Transverse colon (tissue), 4 donors: Measurements from ENCODE around the gene KY. TPM values are rescaled to one million over a fixed set of nuclear protein-coding genes. Genes with fewer than 3 reads are reported as not detected.

Experiments
- DNase-seq: peaks from one replicate; pipeline ENCODE4 v3.0.0-alpha.2; 2019
- H3K27ac ChIP-seq, 4 donors: fragments of 200-600 bp; sonication (generic); 2 replicates each; pipeline ENCODE4 v1.5.1; 2016 to 2018; ENCODE audit warnings: inconsistent platforms in 4 of 4
- H3K27me3 ChIP-seq: fragments of 200-600 bp; sonication (generic); 2 replicates; pipeline ENCODE4 v1.5.1; 2017; ENCODE audit warnings: inconsistent platforms
- H3K36me3 ChIP-seq, 4 donors: fragments of 200-600 bp; sonication (generic); 2 replicates each; pipeline ENCODE4 v1.5.1; 2017 to 2019; ENCODE audit warnings: inconsistent platforms in 4 of 4
- H3K4me1 ChIP-seq, 4 donors: fragments of 200-600 bp; sonication (generic); 2 replicates each; pipeline ENCODE4 v1.5.1; 2017 to 2020; ENCODE audit warnings: inconsistent platforms in 4 of 4
- H3K4me3 ChIP-seq, 4 donors: fragments of 200-600 bp; sonication (generic); 1 replicate in 1 of 4; 2 replicates in 3 of 4; pipeline versions ENCODE4 v1.5.1 to v1.6.1; 2017 to 2019; ENCODE audit warnings: inconsistent platforms in 4 of 4
- H3K9me3 ChIP-seq, 2 donors: fragments of 200-600 bp; sonication (generic); 2 replicates each; pipeline ENCODE4 v1.5.1; 2017 to 2019; ENCODE audit warnings: inconsistent platforms in 2 of 2
- CTCF ChIP-seq, 5 experiments: fragments of 200-600 bp in 3 of 5; fragments of 450-650 bp in 2 of 5; sonication (generic) in 3 of 5; IDR thresholded peaks; 1 replicate in 2 of 5; 2 replicates in 3 of 5; pipeline ENCODE4 v1.5.1; 2016 to 2017; ENCODE audit warnings: antibody characterized with exemption in 5 of 5, inconsistent platforms in 3 of 5, mild to moderate bottlenecking in 2 of 5, moderate library complexity in 1 of 5
- EP300 ChIP-seq: sonication (generic); formaldehyde crosslinking; IDR thresholded peaks from one replicate; pipeline ENCODE4 v1.6.1; 2017; ENCODE audit warnings: antibody characterized with exemption, low read depth
- POLR2A ChIP-seq: fragments of 450-650 bp; IDR thresholded peaks from one replicate; pipeline ENCODE4 v1.6.1; 2016; ENCODE audit warnings: antibody characterized with exemption, mild to moderate bottlenecking, moderate library complexity
- POLR2AphosphoS5 ChIP-seq, 3 donors: sonication (generic); formaldehyde crosslinking; IDR thresholded peaks; one replicate each; pipeline ENCODE4 v1.6.1; 2016; ENCODE audit warnings: antibody characterized with exemption in 3 of 3
- WGBS, 2 donors: methylation state at CpG; one replicate each; pipeline ENCODE4 v1.1.5; 2018; ENCODE audit warnings: low coverage in 1 of 2; 5-methylcytosine and 5-hydroxymethylcytosine counted together
- in situ Hi-C, 4 donors: fragments of 200-750 bp; cut with MboI; loops; one replicate each; pipeline versions ENCODE4 v1.15.0 to v1.15.1; 2017; ENCODE audit warnings: low sequenced_read_pairs in 3 of 4, low pct_ligation_motif_present in 1 of 4, low pct_unique_long_range_greater_than_20kb in 1 of 4
- intact Hi-C: fragments of 100-400 bp; cut with DNase I; formaldehyde crosslinking; loops from one replicate; pipeline ENCODE4 v1.15.1; 2023; ENCODE audit warnings: low total_unique reads
- total RNA-seq, 4 donors: library from RNA; depleted of rRNA; stranded (reverse); fragments of >200 nt; gene quantifications; one replicate each; pipeline ENCODE4 v1.1.0, GENCODE V29; 2016

The KY gene
- total RNA-seq, 4 donors from 2014 or later: 0.41 TPM; not detected in 3

- 73 to 100% methylated on average over 2 to 10 of the region's 10 CpGs for WGBS, 2 donors
- Histone ChIP-seq H3K4me1 (no peaks in the 10 kb centered on the region), H3K27ac (no peak overlapping the region), H3K36me3 (no peaks in the 10 kb centered on the region), H3K27me3 (no peaks in the 10 kb centered on the region), H3K4me3 (no peak overlapping the region), H3K9me3 (no peaks in the 10 kb centered on the region)
- DNase-seq: no peak
- TF ChIP-seq POLR2A: no peak
- TF ChIP-seq EP300: no peak
- TF ChIP-seq POLR2AphosphoS5 (IDR thresholded peaks at IDR 0.05): no peak
- no peak for TF ChIP-seq CTCF (IDR thresholded peaks at IDR 0.05)
- in situ Hi-C loops (loop anchor here in 1 of 4 donors (25.0 kb wide), 1 partner anchor 1278 kb away; no protein-coding TSS in a partner anchor), intact Hi-C loops (loop anchor here (10.0 kb wide), 1 partner anchor 146 kb away; no protein-coding TSS in a partner anchor)
Observed at GRCh38 chr3:134608771-134609435, 41.9 kb downstream of the KY start.

GRCh38 chr3:134608023-134608770, 42.6 kb downstream of the KY start:
- no peak for DNase-seq
- WGBS, 2 donors: 94% methylated on average over 6 of the region's 6 CpGs; no CpG with 5 or more reads in 1 of the 2 donors
- Histone ChIP-seq H3K9me3 (no peaks in the 10 kb centered on the region), H3K4me1 (no peaks in the 10 kb centered on the region), H3K4me3 (no peak overlapping the region), H3K36me3 (no peaks in the 10 kb centered on the region), H3K27ac (no peak overlapping the region), H3K27me3 (no peaks in the 10 kb centered on the region)
- intact Hi-C loops: loop anchor here (10.0 kb wide), 1 partner anchor 147 kb away; no protein-coding TSS in a partner anchor
- TF ChIP-seq POLR2A: no peak
- in situ Hi-C loops: loop anchor here in 1 of 4 donors (25.0 kb wide), 1 partner anchor 1279 kb away; no protein-coding TSS in a partner anchor

- H3K4me3 ChIP-seq: no peak overlapping the region
- H3K27ac ChIP-seq: no peak overlapping the region
- WGBS, 2 donors: 45 to 80% methylated on average over 2 to 13 of the region's 13 CpGs
- H3K9me3 ChIP-seq: no peaks in the 10 kb centered on the region
- H3K36me3 ChIP-seq: no peaks in the 10 kb centered on the region
- TF ChIP-seq EP300 (no peak), POLR2A (no peak), POLR2AphosphoS5 (IDR thresholded peaks at IDR 0.05) (no peak), CTCF (IDR thresholded peaks at IDR 0.05) (no peak)
- intact Hi-C loops (loop anchor here (10.0 kb wide), 1 partner anchor 147 kb away; no protein-coding TSS in a partner anchor), in situ Hi-C loops (loop anchor here in 1 of 4 donors (25.0 kb wide), 1 partner anchor 1280 kb away; no protein-coding TSS in a partner anchor)
- H3K27me3 ChIP-seq: no peaks in the 10 kb centered on the region
- H3K4me1 ChIP-seq: no peaks in the 10 kb centered on the region
- DNase-seq: no peak
Observed at GRCh38 chr3:134607054-134608022, 43.5 kb downstream of the KY start.
